ENCODE results near the gene UBE2H. TPM values are rescaled to one million over a fixed set of nuclear protein-coding genes. Genes with fewer than 3 reads are reported as not detected.

The UBE2H gene
- total and polyA plus RNA-seq, 2 donors from 2014 or later = 40.6 to 107 TPM

DNA sequence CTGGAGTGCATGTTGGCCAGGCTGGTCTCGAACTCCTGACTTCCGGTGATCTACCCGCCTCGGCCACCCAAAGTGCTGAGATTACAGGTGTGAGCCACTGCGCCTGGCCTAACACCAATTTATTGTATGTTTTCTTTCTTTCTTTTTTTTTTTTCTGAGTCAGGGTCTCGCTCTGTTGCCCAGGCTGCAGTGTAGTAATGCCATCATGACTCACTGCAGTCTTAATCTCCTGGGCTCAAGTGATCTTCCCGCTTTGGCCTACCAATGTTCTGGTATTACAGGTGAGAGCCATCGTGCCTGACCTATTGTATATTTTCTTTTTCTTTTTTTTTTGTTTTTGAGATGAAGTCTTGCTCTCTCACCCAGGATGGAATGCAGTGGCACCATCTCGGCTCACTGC lies 33.8 kb upstream of the UBE2H start:
- no peak overlapping the region for H3K27ac ChIP-seq (ENCODE audit: low read depth in 2 of 2, low read length in 2 of 2)
- H3K4me3 ChIP-seq (ENCODE audit: low read length in 3 of 3) = no peak overlapping the region
- no peaks in the 10 kb centered on the region for H3K9me3 ChIP-seq (ENCODE audit: control insufficient read depth in 2 of 3, insufficient read depth in 1 of 3, low read length in 3 of 3)
- H3K36me3 ChIP-seq (ENCODE audit: control insufficient read depth in 2 of 3, insufficient read depth in 3 of 3, low read length in 3 of 3) = no peaks in the 10 kb centered on the region
- TF ChIP-seq, protein P1, sequence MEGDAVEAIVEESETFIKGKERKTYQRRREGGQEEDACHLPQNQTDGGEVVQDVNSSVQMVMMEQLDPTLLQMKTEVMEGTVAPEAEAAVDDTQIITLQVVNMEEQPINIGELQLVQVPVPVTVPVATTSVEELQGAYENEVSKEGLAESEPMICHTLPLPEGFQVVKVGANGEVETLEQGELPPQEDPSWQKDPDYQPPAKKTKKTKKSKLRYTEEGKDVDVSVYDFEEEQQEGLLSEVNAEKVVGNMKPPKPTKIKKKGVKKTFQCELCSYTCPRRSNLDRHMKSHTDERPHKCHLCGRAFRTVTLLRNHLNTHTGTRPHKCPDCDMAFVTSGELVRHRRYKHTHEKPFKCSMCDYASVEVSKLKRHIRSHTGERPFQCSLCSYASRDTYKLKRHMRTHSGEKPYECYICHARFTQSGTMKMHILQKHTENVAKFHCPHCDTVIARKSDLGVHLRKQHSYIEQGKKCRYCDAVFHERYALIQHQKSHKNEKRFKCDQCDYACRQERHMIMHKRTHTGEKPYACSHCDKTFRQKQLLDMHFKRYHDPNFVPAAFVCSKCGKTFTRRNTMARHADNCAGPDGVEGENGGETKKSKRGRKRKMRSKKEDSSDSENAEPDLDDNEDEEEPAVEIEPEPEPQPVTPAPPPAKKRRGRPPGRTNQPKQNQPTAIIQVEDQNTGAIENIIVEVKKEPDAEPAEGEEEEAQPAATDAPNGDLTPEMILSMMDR (IDR thresholded peaks at IDR 0.05; ENCODE audit: borderline replicate concordance, extremely low read depth, insufficient read depth) = no peak
- DNase-seq (no peak), FAIRE-seq (no peak)
- H3K4me1 ChIP-seq (ENCODE audit: control insufficient read depth in 2 of 3, insufficient read depth in 2 of 3, low read depth in 1 of 3, low read length in 3 of 3) = no peaks in the 10 kb centered on the region
- no peak overlapping the region for H3K9ac ChIP-seq (ENCODE audit: low read length in 3 of 3)
- intact Hi-C loops (cut with DNase I) = no loop called here
- H3K27me3 ChIP-seq (ENCODE audit: control insufficient read depth, insufficient read depth, low read length) = no peaks in the 10 kb centered on the region

DNA sequence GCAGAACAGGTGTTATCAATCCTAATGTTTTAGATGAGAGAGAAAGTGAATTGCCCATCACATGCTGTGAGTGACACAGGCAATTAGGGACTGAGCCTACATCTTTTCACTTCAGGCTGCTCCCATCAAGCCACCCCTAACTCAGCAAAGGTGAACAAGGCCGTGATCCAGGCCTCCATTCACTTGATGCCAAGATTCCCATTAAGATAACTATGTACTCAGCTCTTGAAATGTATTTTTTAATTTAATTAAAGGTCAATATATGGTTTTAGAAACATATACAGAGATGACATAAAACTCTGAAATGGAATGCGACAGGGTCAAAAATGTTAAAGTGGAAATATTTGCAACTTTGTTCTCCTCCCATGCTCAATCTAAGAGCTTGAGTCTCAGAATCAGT lies 27.9 kb upstream of the UBE2H start:
- Histone ChIP-seq H3K9me3 (ENCODE audit: control insufficient read depth in 2 of 3, insufficient read depth in 1 of 3, low read length in 3 of 3) (no peaks in the 10 kb centered on the region), H3K36me3 (ENCODE audit: control insufficient read depth in 2 of 3, insufficient read depth in 3 of 3, low read length in 3 of 3) (no peaks in the 10 kb centered on the region), H3K9ac (ENCODE audit: low read length in 3 of 3) (no peak overlapping the region), H3K4me1 (ENCODE audit: control insufficient read depth in 2 of 3, insufficient read depth in 2 of 3, low read depth in 1 of 3, low read length in 3 of 3) (no peaks in the 10 kb centered on the region), H3K27ac (ENCODE audit: low read depth in 2 of 2, low read length in 2 of 2) (no peak overlapping the region), H3K4me3 (ENCODE audit: low read length in 3 of 3) (no peak overlapping the region), H3K27me3 (ENCODE audit: control insufficient read depth, insufficient read depth, low read length) (no peaks in the 10 kb centered on the region)
- DNase-seq (no peak), FAIRE-seq (no peak)
- TF ChIP-seq, protein P1 (IDR thresholded peaks at IDR 0.05; ENCODE audit: borderline replicate concordance, extremely low read depth, insufficient read depth) = no peak
- intact Hi-C loops (cut with DNase I) = no loop called here

DNA sequence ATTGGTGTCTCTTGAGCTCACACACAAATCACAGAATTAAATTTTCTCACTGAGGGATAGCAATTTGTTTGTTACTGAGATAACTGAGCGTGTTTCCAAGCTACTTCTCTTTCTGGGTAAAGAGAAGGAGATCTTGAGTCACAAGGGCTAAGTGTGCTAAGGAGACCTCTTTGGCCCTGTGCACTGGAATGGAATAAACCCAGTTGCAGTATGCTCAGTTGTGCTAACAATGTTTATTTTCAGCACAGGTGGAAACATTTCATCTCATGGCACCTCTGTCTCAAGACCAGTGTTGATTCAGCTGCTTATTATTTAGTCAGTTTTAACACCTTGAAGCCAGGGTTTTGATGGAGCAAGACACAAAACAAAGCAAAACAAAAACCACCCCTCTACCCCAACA lies 22.5 kb upstream of the UBE2H start:
- no peak for FAIRE-seq
- DNase-seq = no peak

More for the DNA sequence above, 22.5 kb upstream of the UBE2H start:
- H3K9me3 ChIP-seq (ENCODE audit: control insufficient read depth in 2 of 3, insufficient read depth in 1 of 3, low read length in 3 of 3) = no peaks in the 10 kb centered on the region
- H3K27ac ChIP-seq (ENCODE audit: low read depth in 2 of 2, low read length in 2 of 2) = no peak overlapping the region
- no peaks in the 10 kb centered on the region for H3K27me3 ChIP-seq (ENCODE audit: control insufficient read depth, insufficient read depth, low read length)
- H3K9ac ChIP-seq (ENCODE audit: low read length in 3 of 3) = no peak overlapping the region
- H3K4me1 ChIP-seq (ENCODE audit: control insufficient read depth in 2 of 3, insufficient read depth in 2 of 3, low read depth in 1 of 3, low read length in 3 of 3) = no peaks in the 10 kb centered on the region
- intact Hi-C loops (cut with DNase I) = no loop called here
- TF ChIP-seq, protein P1 (IDR thresholded peaks at IDR 0.05; ENCODE audit: borderline replicate concordance, extremely low read depth, insufficient read depth) = no peak
- H3K36me3 ChIP-seq (ENCODE audit: control insufficient read depth in 2 of 3, insufficient read depth in 3 of 3, low read length in 3 of 3) = no peaks in the 10 kb centered on the region
- H3K4me3 ChIP-seq (ENCODE audit: low read length in 3 of 3) = no peak overlapping the region
